GM12801 (cell line): ENCODE data around the gene KRTAP22-2.

ENCODE experiments used
- CTCF ChIP-seq: IDR thresholded peaks from one replicate; pipeline ENCODE4 v1.5.1; 2011; ENCODE audit warnings: control low read depth; ENCODE audit not compliant: insufficient read length; ENCODE audit errors: extremely low read depth

KRTAP22-2 gene

GRCh38 chr21:30590297-30590696, at the start of gene KRTAP22-2:
KRTAP22-2 (minus strand) TSS chr21:30590397.
- TF ChIP-seq CTCF: no peak

GRCh38 chr21:30638686-30639085, 48.5 kb upstream of the KRTAP22-2 start:
- TF ChIP-seq CTCF: no peak

- TF ChIP-seq CTCF: no peak
These were observed 44.7 kb upstream of the KRTAP22-2 start, which contains the start of gene KRTAP20-2 for GRCh38 chr21:30634906-30635305. KRTAP20-2 (plus strand) TSS chr21:30635206; CDS start chr21:30635264, 58 bp downstream.

GRCh38 chr21:30629200-30629599, 39.0 kb upstream of the KRTAP22-2 start:
- TF ChIP-seq CTCF: no peak

- TF ChIP-seq CTCF: no peak
These were observed 37.9 kb upstream of the KRTAP22-2 start for GRCh38 chr21:30628109-30628508.

- TF ChIP-seq CTCF: no peak
These were observed 35.4 kb upstream of the KRTAP22-2 start for GRCh38 chr21:30625449-30626165.

- TF ChIP-seq CTCF: no peak
These were observed 33.2 kb upstream of the KRTAP22-2 start for GRCh38 chr21:30623362-30623761.
